ENCODE results near the gene CDH4.

CDH4 gene

GRCh38 chr20:61333484-61334108 is 81.5 kb downstream of the CDH4 start:
- peaks cover 6% of the 10 kb centered on the region for H3K9me3 ChIP-seq (ENCODE audit: insufficient read depth, low read depth, low read length)
- no peaks in the 10 kb centered on the region for H3K79me1 ChIP-seq (ENCODE audit: low read length)
- no peak overlapping the region for H4K91ac ChIP-seq (ENCODE audit: low read depth, low read length)
- no peak overlapping the region for H2BK120ac ChIP-seq (ENCODE audit: insufficient read depth, low read length, poor library complexity)
- H3K79me2 ChIP-seq (ENCODE audit: control insufficient read depth, insufficient read depth, low read length, poor library complexity): no peaks in the 10 kb centered on the region
- H3K9ac ChIP-seq (ENCODE audit: low read length): no peak overlapping the region
- H3K4me1 ChIP-seq (ENCODE audit: control insufficient read depth in 1 of 2, insufficient read depth in 2 of 2, low read length in 2 of 2): no peaks in the 10 kb centered on the region
- no CpG with 5 or more reads among the region's 9 CpGs for WGBS (ENCODE audit: extremely low coverage, insufficient coverage, insufficient read length)
- no peaks in the 10 kb centered on the region for H3K27me3 ChIP-seq (ENCODE audit: insufficient read depth, low read length)
- no peak overlapping the region for H2BK5ac ChIP-seq (ENCODE audit: low read depth, low read length, poor library complexity)
- H3K4ac ChIP-seq (ENCODE audit: low read depth, low read length): no peak overlapping the region
- DNase-seq: no peak
- H4K8ac ChIP-seq (ENCODE audit: low read depth, low read length): no peak overlapping the region
- H2AK5ac ChIP-seq (ENCODE audit: low read length): no peak overlapping the region
- H3K18ac ChIP-seq (ENCODE audit: low read length): no peak overlapping the region
- H3K4me2 ChIP-seq (ENCODE audit: low read length): no peak overlapping the region
- no peak overlapping the region for H3K23ac ChIP-seq (ENCODE audit: low read length)
- no peak overlapping the region for H3K27ac ChIP-seq (ENCODE audit: low read depth, low read length)
- no peak overlapping the region for H2BK12ac ChIP-seq (ENCODE audit: low read length)
- H2AFZ ChIP-seq (ENCODE audit: insufficient read depth, low read length, poor library complexity): no peak overlapping the region
- no peak overlapping the region for H3K14ac ChIP-seq (ENCODE audit: low read length)
- H3K4me3 ChIP-seq (ENCODE audit: low read depth, low read length): no peak overlapping the region
- no peaks in the 10 kb centered on the region for H3K36me3 ChIP-seq (ENCODE audit: control insufficient read depth in 1 of 2, insufficient read depth in 2 of 2, low read length in 2 of 2)
- no peak overlapping the region for H4K12ac ChIP-seq (ENCODE audit: low read depth, low read length)

- no peak overlapping the region for H3K27ac ChIP-seq (ENCODE audit: low read depth, low read length)
- H3K4me2 ChIP-seq (ENCODE audit: low read length): no peak overlapping the region
- no peak overlapping the region for H2BK12ac ChIP-seq (ENCODE audit: low read length)
- H3K23ac ChIP-seq (ENCODE audit: low read length): no peak overlapping the region
- H4K91ac ChIP-seq (ENCODE audit: low read depth, low read length): no peak overlapping the region
- no peaks in the 10 kb centered on the region for H3K9me3 ChIP-seq (ENCODE audit: insufficient read depth, low read depth, low read length)
- H3K4me3 ChIP-seq (ENCODE audit: low read depth, low read length): no peak overlapping the region
- no peak for DNase-seq
- H3K79me1 ChIP-seq (ENCODE audit: low read length): no peaks in the 10 kb centered on the region
- H3K4ac ChIP-seq (ENCODE audit: low read depth, low read length): no peak overlapping the region
- no peak overlapping the region for H2AK5ac ChIP-seq (ENCODE audit: low read length)
- no peak overlapping the region for H4K8ac ChIP-seq (ENCODE audit: low read depth, low read length)
- no peaks in the 10 kb centered on the region for H3K4me1 ChIP-seq (ENCODE audit: control insufficient read depth in 1 of 2, insufficient read depth in 2 of 2, low read length in 2 of 2)
- no CpG with 5 or more reads among the region's 5 CpGs for WGBS (ENCODE audit: extremely low coverage, insufficient coverage, insufficient read length)
- H4K12ac ChIP-seq (ENCODE audit: low read depth, low read length): no peak overlapping the region
- no peak overlapping the region for H3K14ac ChIP-seq (ENCODE audit: low read length)
- H3K18ac ChIP-seq (ENCODE audit: low read length): no peak overlapping the region
- H2BK5ac ChIP-seq (ENCODE audit: low read depth, low read length, poor library complexity): no peak overlapping the region
- no peak overlapping the region for H2BK120ac ChIP-seq (ENCODE audit: insufficient read depth, low read length, poor library complexity)
- no peak overlapping the region for H3K9ac ChIP-seq (ENCODE audit: low read length)
- H3K36me3 ChIP-seq (ENCODE audit: control insufficient read depth in 1 of 2, insufficient read depth in 2 of 2, low read length in 2 of 2): no peaks in the 10 kb centered on the region
- no peaks in the 10 kb centered on the region for H3K27me3 ChIP-seq (ENCODE audit: insufficient read depth, low read length)
- H3K79me2 ChIP-seq (ENCODE audit: control insufficient read depth, insufficient read depth, low read length, poor library complexity): no peaks in the 10 kb centered on the region
- H2AFZ ChIP-seq (ENCODE audit: insufficient read depth, low read length, poor library complexity): no peak overlapping the region
Observed at GRCh38 chr20:61340157-61340556, 88.1 kb downstream of the CDH4 start.

- Histone ChIP-seq H2BK120ac (ENCODE audit: insufficient read depth, low read length, poor library complexity) (no peak overlapping the region), H2BK5ac (ENCODE audit: low read depth, low read length, poor library complexity) (no peak overlapping the region), H2AK5ac (ENCODE audit: low read length) (no peak overlapping the region), H3K9me3 (ENCODE audit: insufficient read depth, low read depth, low read length) (no peaks in the 10 kb centered on the region), H3K4me2 (ENCODE audit: low read length) (no peak overlapping the region), H3K4me3 (ENCODE audit: low read depth, low read length) (no peak overlapping the region), H3K4me1 (ENCODE audit: control insufficient read depth in 1 of 2, insufficient read depth in 2 of 2, low read length in 2 of 2) (no peaks in the 10 kb centered on the region), H3K79me2 (ENCODE audit: control insufficient read depth, insufficient read depth, low read length, poor library complexity) (no peaks in the 10 kb centered on the region), H4K12ac (ENCODE audit: low read depth, low read length) (no peak overlapping the region), H3K36me3 (ENCODE audit: control insufficient read depth in 1 of 2, insufficient read depth in 2 of 2, low read length in 2 of 2) (no peaks in the 10 kb centered on the region), H2BK12ac (ENCODE audit: low read length) (no peak overlapping the region), H3K18ac (ENCODE audit: low read length) (no peak overlapping the region), H3K27me3 (ENCODE audit: insufficient read depth, low read length) (no peaks in the 10 kb centered on the region), H3K79me1 (ENCODE audit: low read length) (no peaks in the 10 kb centered on the region), H3K27ac (ENCODE audit: low read depth, low read length) (no peak overlapping the region), H3K9ac (ENCODE audit: low read length) (no peak overlapping the region), H3K4ac (ENCODE audit: low read depth, low read length) (no peak overlapping the region), H4K8ac (ENCODE audit: low read depth, low read length) (no peak overlapping the region), H2AFZ (ENCODE audit: insufficient read depth, low read length, poor library complexity) (no peak overlapping the region), H3K23ac (ENCODE audit: low read length) (no peak overlapping the region), H4K91ac (ENCODE audit: low read depth, low read length) (no peak overlapping the region), H3K14ac (ENCODE audit: low read length) (no peak overlapping the region)
- no CpG with 5 or more reads among the region's 5 CpGs for WGBS (ENCODE audit: extremely low coverage, insufficient coverage, insufficient read length)
- DNase-seq: no peak
Observed at GRCh38 chr20:61341605-61342004, 89.5 kb downstream of the CDH4 start.

- Histone ChIP-seq H3K23ac (ENCODE audit: low read length) (no peak overlapping the region), H2AK5ac (ENCODE audit: low read length) (no peak overlapping the region), H3K4me2 (ENCODE audit: low read length) (no peak overlapping the region), H2BK5ac (ENCODE audit: low read depth, low read length, poor library complexity) (no peak overlapping the region), H3K27ac (ENCODE audit: low read depth, low read length) (no peak overlapping the region), H3K79me2 (ENCODE audit: control insufficient read depth, insufficient read depth, low read length, poor library complexity) (no peaks in the 10 kb centered on the region), H3K4ac (ENCODE audit: low read depth, low read length) (no peak overlapping the region), H4K12ac (ENCODE audit: low read depth, low read length) (no peak overlapping the region), H3K4me3 (ENCODE audit: low read depth, low read length) (no peak overlapping the region), H2BK120ac (ENCODE audit: insufficient read depth, low read length, poor library complexity) (no peak overlapping the region), H4K8ac (ENCODE audit: low read depth, low read length) (no peak overlapping the region), H3K14ac (ENCODE audit: low read length) (no peak overlapping the region), H3K9me3 (ENCODE audit: insufficient read depth, low read depth, low read length) (no peaks in the 10 kb centered on the region), H3K9ac (ENCODE audit: low read length) (no peak overlapping the region), H2BK12ac (ENCODE audit: low read length) (no peak overlapping the region), H2AFZ (ENCODE audit: insufficient read depth, low read length, poor library complexity) (no peak overlapping the region), H3K27me3 (ENCODE audit: insufficient read depth, low read length) (no peaks in the 10 kb centered on the region), H3K4me1 (ENCODE audit: control insufficient read depth in 1 of 2, insufficient read depth in 2 of 2, low read length in 2 of 2) (no peaks in the 10 kb centered on the region), H3K18ac (ENCODE audit: low read length) (no peak overlapping the region), H3K36me3 (ENCODE audit: control insufficient read depth in 1 of 2, insufficient read depth in 2 of 2, low read length in 2 of 2) (no peaks in the 10 kb centered on the region), H4K91ac (ENCODE audit: low read depth, low read length) (no peak overlapping the region), H3K79me1 (ENCODE audit: low read length) (no peaks in the 10 kb centered on the region)
- WGBS (ENCODE audit: extremely low coverage, insufficient coverage, insufficient read length): no CpG with 5 or more reads among the region's 9 CpGs
- DNase-seq: no peak
Observed at GRCh38 chr20:61343934-61344333, 91.9 kb downstream of the CDH4 start.
